Measurements from ENCODE around the gene ZSWIM7.
"Not testable (repeated sequence)": the region's sequence is repeated elsewhere in the genome, so short reads cannot be mapped to it uniquely, and the experiment has no call there.

Gene ZSWIM7

GRCh38 chr17:15958484-15958854 lies 41.0 kb downstream of the ZSWIM7 start:
- no peak for DNase-seq (ENCODE audit: low read depth in 2 of 3, low spot score in 2 of 3)

DNA sequence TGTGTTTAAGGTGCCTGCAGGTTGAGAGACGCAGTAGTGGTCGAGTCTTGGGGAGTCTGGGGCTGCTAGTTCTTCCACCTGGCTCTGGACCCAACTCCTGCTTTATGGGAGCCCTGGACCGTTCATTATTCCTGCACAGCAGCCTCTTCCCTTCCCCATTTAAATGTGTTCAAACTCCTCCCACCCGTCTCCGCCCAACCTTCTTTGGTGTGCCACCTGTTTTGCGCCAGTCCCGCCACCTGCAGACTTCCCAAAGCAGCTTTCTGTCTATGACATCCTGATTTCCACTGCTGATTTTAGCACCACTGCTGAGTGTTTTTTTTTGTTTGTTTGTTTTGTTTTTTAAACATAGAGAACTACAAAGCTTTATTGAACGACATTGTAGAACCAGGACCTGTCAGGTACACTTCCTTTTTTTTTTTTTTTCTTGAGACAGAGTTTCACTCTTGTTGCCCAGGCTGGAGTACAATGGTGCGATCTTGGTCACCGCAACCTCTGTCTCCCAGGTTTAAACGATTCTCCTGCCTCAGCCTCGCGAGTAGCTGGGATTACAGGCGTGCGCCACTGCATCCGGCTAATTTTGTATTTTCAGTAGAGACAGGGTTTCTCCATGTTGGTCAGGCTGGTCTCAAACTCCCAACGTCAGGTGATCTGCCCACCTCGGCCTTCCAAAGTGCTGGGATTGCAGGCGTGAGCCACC lies 41.7 kb downstream of the ZSWIM7 start:
- DNase-seq (ENCODE audit: low read depth in 2 of 3, low spot score in 2 of 3): no peak

- no peak for DNase-seq (ENCODE audit: low read depth in 2 of 3, low spot score in 2 of 3)
Measured at GRCh38 chr17:15957206-15957605, 42.3 kb downstream of the ZSWIM7 start.

DNA sequence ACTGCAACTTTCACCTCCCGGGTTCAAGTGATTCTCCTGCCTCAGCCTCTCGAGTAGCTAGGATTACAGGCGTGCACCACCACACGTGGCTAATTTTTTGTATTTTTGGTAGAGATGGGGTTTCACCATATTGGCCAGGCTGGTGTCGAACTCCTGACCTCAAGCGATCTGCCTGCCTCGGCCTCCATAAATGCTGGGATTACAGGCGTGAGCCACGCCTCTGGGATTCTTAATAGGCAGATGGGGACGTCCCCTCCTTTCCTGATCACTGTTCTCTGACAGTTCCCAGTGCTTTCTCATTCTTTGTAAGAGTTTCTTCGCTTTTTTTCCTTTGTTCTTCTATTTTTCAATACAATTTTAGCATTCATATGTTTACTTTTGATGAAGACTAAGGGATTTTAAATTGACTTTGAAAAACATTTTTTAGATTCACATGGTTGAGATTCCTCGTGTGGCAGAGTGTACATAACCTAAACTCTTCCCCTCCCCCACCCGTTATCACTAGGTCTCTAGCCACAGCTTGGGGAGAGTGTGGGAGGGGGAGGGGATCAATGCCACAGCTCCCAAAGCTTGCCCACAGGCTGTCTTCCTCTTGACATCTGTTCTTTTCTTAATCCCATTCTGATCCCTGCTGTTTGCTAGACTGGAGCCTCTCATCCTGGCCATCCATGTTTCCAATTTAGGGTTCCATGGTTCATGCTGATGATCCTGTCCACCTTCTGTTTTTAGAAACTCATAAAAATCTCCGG lies 43.5 kb downstream of the ZSWIM7 start:
- DNase-seq (ENCODE audit: low read depth in 2 of 3, low spot score in 2 of 3): no peak

- DNase-seq (ENCODE audit: low read depth in 2 of 3, low spot score in 2 of 3): no peak
Measured at GRCh38 chr17:15954222-15954621, 45.3 kb downstream of the ZSWIM7 start.

GRCh38 chr17:15952916-15953790 lies 46.4 kb downstream of the ZSWIM7 start:
- no peak for DNase-seq (ENCODE audit: low read depth in 2 of 3, low spot score in 2 of 3)

- DNase-seq (ENCODE audit: low read depth in 2 of 3, low spot score in 2 of 3): no peak
Measured at GRCh38 chr17:15952048-15952532, 47.4 kb downstream of the ZSWIM7 start.

DNA sequence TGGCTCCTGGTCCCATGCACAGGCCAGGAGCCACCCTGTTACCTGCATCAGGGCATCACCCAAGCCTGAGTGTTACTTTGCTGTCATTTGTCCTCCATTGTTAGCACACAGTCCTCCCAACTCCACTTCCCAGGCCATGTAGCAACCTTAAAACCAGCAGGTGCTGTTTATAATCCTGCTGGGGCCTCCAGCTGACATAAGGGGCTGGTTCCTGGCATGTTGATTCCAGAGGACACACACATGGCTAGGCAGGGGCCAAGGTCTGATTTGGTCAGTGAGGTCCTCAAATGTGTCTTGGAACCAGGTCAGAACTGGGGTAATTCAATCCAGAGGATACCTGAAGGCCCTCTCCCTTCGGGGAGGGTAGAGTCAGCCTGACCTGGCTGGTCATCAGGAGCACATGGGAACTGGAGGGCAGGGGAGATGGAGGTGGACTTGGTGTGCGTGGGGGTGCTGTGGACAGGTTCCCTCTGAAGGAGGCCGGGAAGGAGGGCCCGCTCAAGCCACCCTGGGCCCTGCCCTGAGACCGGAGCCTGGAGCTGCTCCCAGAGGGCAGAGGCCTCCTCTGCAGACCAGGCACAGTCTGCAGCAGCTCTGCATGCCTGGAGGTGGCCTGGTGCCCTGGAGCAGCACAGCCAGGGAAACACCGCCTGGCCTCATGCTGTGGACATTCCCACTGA lies 48.0 kb downstream of the ZSWIM7 start:
- DNase-seq (ENCODE audit: low read depth in 2 of 3, low spot score in 2 of 3): no peak

DNA sequence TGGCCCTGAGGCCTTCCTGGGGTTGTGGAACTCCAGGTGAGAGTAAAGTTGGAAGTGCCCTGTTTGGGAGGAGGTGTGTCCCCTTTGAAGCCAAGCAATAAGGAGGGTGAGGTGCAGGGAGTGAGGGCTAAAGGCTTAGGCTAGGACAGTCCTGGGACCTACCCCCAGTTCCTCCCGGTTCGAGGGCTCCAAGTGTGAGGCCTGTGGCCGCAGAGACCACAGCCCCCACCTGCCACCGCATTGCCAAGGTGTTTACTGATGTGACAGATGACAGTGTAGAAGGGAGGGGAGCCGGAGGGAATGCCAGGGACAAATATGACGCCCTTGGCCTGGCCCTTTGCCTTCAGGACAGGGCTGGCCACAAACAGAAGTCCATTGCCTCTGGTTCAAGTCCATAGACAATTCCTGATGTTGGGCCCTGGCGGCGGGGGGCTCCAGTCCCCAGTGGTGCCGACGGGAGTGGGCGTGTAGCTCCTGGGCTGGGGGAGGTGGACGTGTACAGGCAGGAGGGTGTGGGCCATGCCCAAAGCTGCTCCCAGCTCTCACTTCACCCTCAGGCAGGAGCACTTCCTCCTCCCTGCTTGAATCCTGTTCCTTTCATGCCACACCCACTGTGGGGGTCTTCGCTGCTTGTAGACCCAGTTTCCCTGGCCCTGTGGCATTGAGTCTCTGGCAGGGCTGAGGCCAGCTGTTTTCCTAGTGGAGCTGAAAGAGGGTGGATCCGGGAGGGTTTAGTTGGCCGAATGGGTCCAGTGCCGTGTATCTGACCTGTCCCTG lies 51.3 kb downstream of the ZSWIM7 start:
- DNase-seq (ENCODE audit: low read depth in 2 of 3, low spot score in 2 of 3): no peak

- no peak for DNase-seq (ENCODE audit: low read depth in 2 of 3, low spot score in 2 of 3)
Measured at GRCh38 chr17:15947271-15947670, 52.2 kb downstream of the ZSWIM7 start.

GRCh38 chr17:15946611-15947120 lies 52.8 kb downstream of the ZSWIM7 start:
- no peak for DNase-seq (ENCODE audit: low read depth in 2 of 3, low spot score in 2 of 3)

DNA sequence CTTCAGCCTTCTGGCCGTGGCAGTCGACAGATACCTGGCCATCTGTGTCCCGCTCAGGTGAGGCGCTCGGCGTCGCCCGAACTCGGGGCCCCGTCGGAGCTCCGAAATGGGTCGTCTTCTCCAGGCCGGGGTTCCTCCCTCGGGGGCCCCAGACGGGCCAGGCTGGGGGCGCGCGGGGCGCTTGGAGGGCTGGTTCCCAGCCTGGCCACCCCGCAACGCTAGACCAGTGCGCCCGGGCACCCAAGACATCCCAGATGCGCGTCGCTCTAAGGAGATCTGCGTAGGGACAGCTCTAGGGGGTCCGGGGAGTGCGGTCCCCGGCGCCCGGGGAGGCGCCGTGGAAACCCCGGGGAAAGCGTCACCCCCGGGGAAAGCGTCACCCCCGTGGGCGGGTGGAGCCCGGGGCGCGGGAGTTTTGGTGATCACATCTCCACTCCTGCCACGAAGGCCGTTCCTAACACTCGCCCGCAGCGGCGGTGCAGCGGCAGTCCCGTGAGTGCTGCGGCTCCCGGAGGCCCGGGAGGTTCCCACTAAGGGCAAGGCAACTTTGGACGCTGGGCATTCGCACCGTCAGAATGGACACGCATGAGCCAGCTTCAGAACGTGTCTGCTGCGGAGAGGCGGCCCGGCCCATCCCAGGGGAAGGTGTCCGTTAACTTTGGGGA lies 53.8 kb downstream of the ZSWIM7 start:
- DNase-seq (ENCODE audit: low read depth in 2 of 3, low spot score in 2 of 3): no peak

- peak in 2 of 3 experiments; percentile 23 to 49 for DNase-seq (ENCODE audit: low read depth in 2 of 3, low spot score in 2 of 3)
Measured at GRCh38 chr17:15944759-15945526, 54.6 kb downstream of the ZSWIM7 start, which contains the start of gene ADORA2B. ADORA2B (plus strand) TSS chr17:15945130; CDS start chr17:15945249, 119 bp downstream.

GRCh38 chr17:15943971-15944758 lies 55.3 kb downstream of the ZSWIM7 start:
- DNase-seq (ENCODE audit: low read depth in 2 of 3, low spot score in 2 of 3): no peak

- no peak for DNase-seq (ENCODE audit: low read depth in 2 of 3, low spot score in 2 of 3)
Measured at GRCh38 chr17:15942207-15942833, 57.2 kb downstream of the ZSWIM7 start.

GRCh38 chr17:15941781-15942180 lies 57.7 kb downstream of the ZSWIM7 start:
- DNase-seq (ENCODE audit: low read depth in 2 of 3, low spot score in 2 of 3): no peak

DNA sequence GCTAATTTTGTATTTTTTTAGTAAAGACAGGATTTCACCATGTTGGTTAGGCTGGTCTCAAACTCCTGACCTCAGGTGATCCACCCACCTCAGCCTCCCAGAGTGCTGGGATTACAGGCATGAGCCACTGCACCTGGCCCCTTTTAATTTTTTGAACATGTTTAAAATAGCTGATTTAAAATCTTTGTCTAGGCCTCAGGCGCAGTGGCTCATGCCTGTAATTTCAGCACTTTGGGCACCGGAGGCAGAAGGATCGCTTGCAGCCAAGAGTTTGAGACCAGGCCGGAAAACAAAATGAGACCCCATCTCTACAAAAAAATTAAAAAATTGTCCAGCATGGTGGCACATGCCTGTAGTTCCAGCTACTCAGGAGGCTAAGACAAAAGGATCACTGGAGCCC lies 63.0 kb downstream of the ZSWIM7 start:
- not testable (repeated sequence) for DNase-seq (ENCODE audit: low read depth in 2 of 3, low spot score in 2 of 3)

Data from activated CD8-positive, alpha-beta memory T cell treated with anti-CD3 and anti-CD28 coated beads for 48 hours (primary cell).